Mesodermal cell (in vitro differentiated cells): ENCODE results near the gene OR1N1.
"Not testable (repeated sequence)": the region's sequence is repeated elsewhere in the genome, so short reads cannot be mapped to it uniquely, and the experiment has no call there.

Experiments
- H3K27ac ChIP-seq: 2 replicates; pipeline ENCODE4 v1.7.0; 2013; ENCODE audit warnings: mild to moderate bottlenecking, low read depth, low read length, moderate library complexity; ENCODE audit not compliant: severe bottlenecking
- H3K36me3 ChIP-seq: 2 replicates; pipeline ENCODE4 v1.7.1; 2013; ENCODE audit warnings: mild to moderate bottlenecking, low read length, moderate library complexity; ENCODE audit not compliant: control insufficient read depth, insufficient read depth
- H3K4me1 ChIP-seq: one replicate; pipeline ENCODE4 v1.7.1; 2013; ENCODE audit warnings: mild to moderate bottlenecking, low read length; ENCODE audit not compliant: insufficient read depth, control insufficient read depth, poor library complexity, severe bottlenecking
- H3K4me3 ChIP-seq: 2 replicates; pipeline ENCODE4 v1.7.0; 2013; ENCODE audit warnings: low read length, control low read depth, mild to moderate bottlenecking; ENCODE audit not compliant: insufficient read depth, poor library complexity, severe bottlenecking; ENCODE audit errors: extremely low read depth
- H3K9me3 ChIP-seq: 2 replicates; pipeline ENCODE4 v1.7.1; 2013; ENCODE audit warnings: mild to moderate bottlenecking, low read length, moderate library complexity; ENCODE audit not compliant: control insufficient read depth
- WGBS, 2 experiments: methylation state at CpG; one replicate each; pipeline ENCODE4 v1.1.5; 2013; ENCODE audit warnings: missing lambda C conversion rate in 2 of 2; ENCODE audit not compliant: insufficient coverage in 2 of 2; 5-methylcytosine and 5-hydroxymethylcytosine counted together

OR1N1 gene

DNA sequence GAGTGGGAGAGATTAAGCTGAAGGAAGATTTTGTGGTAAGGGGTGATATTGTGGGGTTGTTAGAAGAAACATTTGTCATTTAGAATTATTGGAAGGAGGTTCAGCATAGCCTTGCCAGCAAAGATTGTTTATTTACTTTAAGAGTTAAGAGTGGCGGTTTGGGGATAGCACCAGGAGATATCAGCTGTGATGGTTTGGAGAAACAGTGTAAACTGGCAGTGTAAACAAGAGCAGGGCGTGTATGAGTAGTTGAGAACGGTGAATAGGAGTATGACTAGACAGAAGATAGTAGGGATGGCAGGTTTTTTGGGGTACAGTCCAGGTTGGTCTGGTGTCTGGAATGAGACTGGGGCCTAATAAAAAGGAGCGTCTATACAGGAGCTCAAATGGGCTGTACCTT, 4.1 kb upstream of the OR1N1 start:
- H3K36me3 ChIP-seq, H3K4me1 ChIP-seq, H3K27ac ChIP-seq, H3K4me3 ChIP-seq: not testable (repeated sequence)
- WGBS, 2 experiments = 62 to 77% methylated on average over 3 to 4 of the region's 4 CpGs
- peaks cover 11% of the 10 kb centered on the region for H3K9me3 ChIP-seq

DNA sequence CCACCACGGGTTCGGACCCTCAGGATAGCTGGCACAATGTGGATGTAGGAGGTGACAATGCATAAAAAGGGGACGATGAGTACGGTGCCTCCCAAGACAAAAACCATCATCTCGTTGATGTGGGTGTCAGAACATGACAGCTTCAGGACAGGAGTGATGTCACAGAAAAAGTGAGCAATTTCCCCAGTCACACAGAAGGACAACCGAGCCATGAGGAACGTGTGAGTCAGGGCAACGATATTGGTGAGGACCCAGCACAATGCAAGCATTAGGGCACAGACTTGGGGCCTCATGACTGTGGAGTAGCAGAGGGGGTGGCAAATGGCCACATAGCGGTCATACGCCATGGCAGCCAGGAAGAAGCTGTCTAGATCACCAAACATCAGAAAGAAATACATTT, 491 bp downstream of the OR1N1 start:
- Histone ChIP-seq H3K4me1 (no peaks in the 10 kb centered on the region), H3K27ac (no peak overlapping the region), H3K4me3 (no peak overlapping the region), H3K9me3 (peaks cover 11% of the 10 kb centered on the region), H3K36me3 (no peaks in the 10 kb centered on the region)
- 74 to 76% methylated on average over 8 to 10 of the region's 10 CpGs for WGBS, 2 experiments

DNA sequence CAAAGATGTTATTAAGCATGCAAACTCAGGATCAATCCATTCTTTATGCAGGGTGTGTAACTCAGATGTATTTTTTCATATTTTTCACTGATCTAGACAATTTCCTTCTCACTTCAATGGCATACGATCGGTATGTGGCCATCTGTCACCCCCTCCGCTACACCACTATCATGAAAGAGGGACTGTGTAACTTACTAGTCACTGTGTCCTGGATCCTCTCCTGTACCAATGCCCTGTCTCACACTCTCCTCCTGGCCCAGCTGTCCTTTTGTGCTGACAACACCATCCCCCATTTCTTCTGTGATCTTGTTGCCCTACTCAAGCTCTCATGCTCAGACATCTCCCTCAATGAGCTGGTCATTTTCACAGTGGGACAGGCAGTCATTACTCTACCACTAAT, 7.7 kb downstream of the OR1N1 start:
- 85 to 88% methylated on average over 3 of the region's 3 CpGs for WGBS, 2 experiments
- Histone ChIP-seq H3K4me1 (no peaks in the 10 kb centered on the region), H3K27ac (no peak overlapping the region), H3K9me3 (no peaks in the 10 kb centered on the region), H3K36me3 (no peaks in the 10 kb centered on the region), H3K4me3 (no peak overlapping the region)

- H3K9me3 ChIP-seq = no peaks in the 10 kb centered on the region
- no peak within 1 kb of the TSS for H3K4me3 ChIP-seq
- no peaks in the 10 kb centered on the region for H3K4me1 ChIP-seq
- 88 to 92% methylated on average over 3 of the region's 4 CpGs for WGBS, 2 experiments
- H3K27ac ChIP-seq = no peak within 1 kb of the TSS
- no peaks in the 10 kb centered on the region for H3K36me3 ChIP-seq
Observed at GRCh38 chr9:122518841-122519240, 8.3 kb downstream of the OR1N1 start, which contains the start of gene OR1J4. TSS of gene OR1J4 (plus strand) at chr9:122519141. CDS start at chr9:122519141, 0 bp downstream.

- H3K36me3 ChIP-seq = no peaks in the 10 kb centered on the region
- no peaks in the 10 kb centered on the region for H3K9me3 ChIP-seq
- H3K4me1 ChIP-seq = no peaks in the 10 kb centered on the region
- 14 to 30% methylated on average over 2 of the region's 2 CpGs for WGBS, 2 experiments
- H3K4me3 ChIP-seq = no peak overlapping the region
- H3K27ac ChIP-seq = no peak overlapping the region
Observed at GRCh38 chr9:122518226-122518625, 8.9 kb downstream of the OR1N1 start.

- no peaks in the 10 kb centered on the region for H3K4me1 ChIP-seq
- peaks cover 4% of the 10 kb centered on the region for H3K9me3 ChIP-seq
- no peaks in the 10 kb centered on the region for H3K36me3 ChIP-seq
- WGBS, 2 experiments = 53 to 73% methylated on average over 3 to 4 of the region's 6 CpGs
- no peak within 1 kb of the TSS for H3K4me3 ChIP-seq
- no peak within 1 kb of the TSS for H3K27ac ChIP-seq
Observed at GRCh38 chr9:122510502-122510901, 16.6 kb downstream of the OR1N1 start, which contains the start of gene OR1J2. TSS of gene OR1J2 (plus strand) at chr9:122510802. CDS start at chr9:122510802, 0 bp downstream.

DNA sequence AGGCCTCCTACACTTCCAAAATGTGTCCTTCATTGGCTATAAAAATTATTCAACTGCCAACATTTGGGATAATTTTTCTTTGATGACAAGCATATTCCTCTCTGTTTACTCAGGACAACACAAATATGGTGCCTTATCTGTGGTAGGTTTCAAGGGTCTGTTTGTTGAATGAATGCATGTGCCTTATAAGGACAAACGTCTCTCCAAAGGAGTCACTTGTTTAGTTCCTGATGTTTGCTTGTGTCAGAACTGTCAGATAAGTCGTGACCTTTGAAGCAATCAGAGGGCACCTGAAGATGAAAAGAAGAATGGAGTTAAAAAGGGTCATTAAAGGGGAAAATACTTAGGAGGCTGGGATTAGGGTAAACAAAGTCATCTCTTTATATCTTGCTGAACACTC, 20.1 kb downstream of the OR1N1 start:
- Histone ChIP-seq H3K4me1 (no peaks in the 10 kb centered on the region), H3K4me3 (no peak overlapping the region), H3K36me3 (no peaks in the 10 kb centered on the region), H3K9me3 (peaks cover 4% of the 10 kb centered on the region), H3K27ac (no peak overlapping the region)
- WGBS, 2 experiments = 48 to 53% methylated on average over 2 of the region's 2 CpGs

GRCh38 chr9:122498883-122499288, 28.2 kb downstream of the OR1N1 start:
- no peak overlapping the region for H3K4me3 ChIP-seq
- H3K27ac ChIP-seq = no peak overlapping the region
- 59 to 69% methylated on average over 2 of the region's 2 CpGs for WGBS, 2 experiments

GRCh38 chr9:122479062-122479461, 48.0 kb downstream of the OR1N1 start:
- 90 to 100% methylated on average over 2 to 3 of the region's 5 CpGs for WGBS, 2 experiments

More at GRCh38 chr9:122498883-122499288, 28.2 kb downstream of the OR1N1 start:
- no peaks in the 10 kb centered on the region for H3K36me3 ChIP-seq
- H3K4me1 ChIP-seq = no peaks in the 10 kb centered on the region
- H3K9me3 ChIP-seq = no peaks in the 10 kb centered on the region

GRCh38 chr9:122477826-122478225, 49.3 kb downstream of the OR1N1 start, which contains the start of gene OR1J1:
TSS of gene OR1J1 (minus strand) at chr9:122477926. CDS start at chr9:122477926, 0 bp downstream.
- Histone ChIP-seq H3K4me3 (no peak within 1 kb of the TSS), H3K9me3 (no peaks in the 10 kb centered on the region), H3K27ac (no peak within 1 kb of the TSS), H3K4me1 (no peaks in the 10 kb centered on the region), H3K36me3 (no peaks in the 10 kb centered on the region)
- 76 to 77% methylated on average over 5 of the region's 6 CpGs for WGBS, 2 experiments

More at GRCh38 chr9:122479062-122479461, 48.0 kb downstream of the OR1N1 start:
- Histone ChIP-seq H3K27ac (no peak overlapping the region), H3K4me3 (no peak overlapping the region), H3K4me1 (no peaks in the 10 kb centered on the region), H3K9me3 (no peaks in the 10 kb centered on the region), H3K36me3 (no peaks in the 10 kb centered on the region)

DNA sequence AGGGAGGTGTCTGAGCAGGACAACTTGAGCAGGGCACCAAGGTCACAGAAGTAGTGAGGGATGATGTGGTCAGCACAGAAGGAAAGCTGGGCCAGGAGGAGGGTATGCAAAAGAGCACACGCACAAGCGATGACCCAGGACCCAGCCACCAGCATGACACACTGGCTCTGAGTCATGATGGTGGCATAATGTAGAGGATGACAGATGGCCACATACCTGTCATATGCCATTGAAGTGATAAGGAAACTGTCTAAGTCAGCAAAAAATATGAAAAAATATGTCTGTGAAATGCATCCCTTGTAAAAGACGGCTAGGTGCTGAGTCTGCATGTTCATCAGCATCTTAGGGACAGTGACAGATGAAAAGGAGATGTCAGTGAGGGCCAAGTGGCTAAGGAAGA, 49.7 kb downstream of the OR1N1 start:
- WGBS, 2 experiments = 77 to 87% methylated on average over 1 to 3 of the region's 3 CpGs
- no peak overlapping the region for H3K27ac ChIP-seq
- no peak overlapping the region for H3K4me3 ChIP-seq

More for the DNA sequence above, 49.7 kb downstream of the OR1N1 start:
- Histone ChIP-seq H3K4me1 (no peaks in the 10 kb centered on the region), H3K36me3 (no peaks in the 10 kb centered on the region), H3K9me3 (no peaks in the 10 kb centered on the region)
